HepG2 (cell line): ENCODE data around the gene SLCO3A1.

Experiments
- ELF4 ChIP-seq: sonication (generic); formaldehyde crosslinking; IDR thresholded peaks from 2 replicates; pipeline ENCODE4 v1.5.0; 2020; ENCODE audit warnings: missing genetic modification reagents, mild to moderate bottlenecking, moderate library complexity, borderline replicate concordance
- EZH2 ChIP-seq: conservative IDR thresholded peaks from 2 replicates; pipeline ENCODE4 v1.6.1; 2012; ENCODE audit warnings: mild to moderate bottlenecking, low read depth, low read length, moderate library complexity
- HDAC2 ChIP-seq: sonication (generic); formaldehyde crosslinking; IDR thresholded peaks from 2 replicates; pipeline ENCODE4 v1.4.0; 2020; ENCODE audit warnings: missing genetic modification reagents
- HOXA7 ChIP-seq: sonication (generic); formaldehyde crosslinking; IDR thresholded peaks from 2 replicates; pipeline ENCODE4 v1.8.1; 2022; ENCODE audit warnings: mild to moderate bottlenecking, missing genetic modification reagents, moderate library complexity
- IKZF1 ChIP-seq: fragments of 450-650 bp; IDR thresholded peaks from 2 replicates; pipeline ENCODE4 v1.7.1; 2016
- PCBP2 ChIP-seq: fragments of 200-400 bp; formaldehyde crosslinking; optimal IDR thresholded peaks from 2 replicates; pipeline ENCODE3; 2018; ENCODE audit warnings: low read length, low read depth; ENCODE audit not compliant: poor library complexity, severe bottlenecking
- ZNF235 ChIP-seq: sonication (generic); formaldehyde crosslinking; IDR thresholded peaks from 2 replicates; pipeline ENCODE4 v1.8.1; 2023; ENCODE audit warnings: mild to moderate bottlenecking, missing genetic modification reagents, borderline replicate concordance
- ZNF292 ChIP-seq: sonication (generic); formaldehyde crosslinking; IDR thresholded peaks from 2 replicates; pipeline ENCODE4 v1.8.1; 2022; ENCODE audit warnings: mild to moderate bottlenecking, low read depth, missing genetic modification reagents, borderline replicate concordance
- ZNF333 ChIP-seq: sonication (generic); formaldehyde crosslinking; IDR thresholded peaks from 2 replicates; pipeline ENCODE4 v1.4.0; 2020; ENCODE audit warnings: mild to moderate bottlenecking, missing genetic modification reagents, borderline replicate concordance
- ZNF589 ChIP-seq: sonication (generic); formaldehyde crosslinking; conservative IDR thresholded peaks from 2 replicates; pipeline ENCODE4 v1.8.0; 2022; ENCODE audit warnings: mild to moderate bottlenecking, moderate library complexity, missing genetic modification reagents
- TF ChIP-seq, protein P1 (sequence below): sonication (generic); formaldehyde crosslinking; IDR thresholded peaks from 2 replicates; pipeline ENCODE4 v1.5.0; 2020; ENCODE audit warnings: mild to moderate bottlenecking, missing genetic modification reagents, moderate library complexity

DNA sequence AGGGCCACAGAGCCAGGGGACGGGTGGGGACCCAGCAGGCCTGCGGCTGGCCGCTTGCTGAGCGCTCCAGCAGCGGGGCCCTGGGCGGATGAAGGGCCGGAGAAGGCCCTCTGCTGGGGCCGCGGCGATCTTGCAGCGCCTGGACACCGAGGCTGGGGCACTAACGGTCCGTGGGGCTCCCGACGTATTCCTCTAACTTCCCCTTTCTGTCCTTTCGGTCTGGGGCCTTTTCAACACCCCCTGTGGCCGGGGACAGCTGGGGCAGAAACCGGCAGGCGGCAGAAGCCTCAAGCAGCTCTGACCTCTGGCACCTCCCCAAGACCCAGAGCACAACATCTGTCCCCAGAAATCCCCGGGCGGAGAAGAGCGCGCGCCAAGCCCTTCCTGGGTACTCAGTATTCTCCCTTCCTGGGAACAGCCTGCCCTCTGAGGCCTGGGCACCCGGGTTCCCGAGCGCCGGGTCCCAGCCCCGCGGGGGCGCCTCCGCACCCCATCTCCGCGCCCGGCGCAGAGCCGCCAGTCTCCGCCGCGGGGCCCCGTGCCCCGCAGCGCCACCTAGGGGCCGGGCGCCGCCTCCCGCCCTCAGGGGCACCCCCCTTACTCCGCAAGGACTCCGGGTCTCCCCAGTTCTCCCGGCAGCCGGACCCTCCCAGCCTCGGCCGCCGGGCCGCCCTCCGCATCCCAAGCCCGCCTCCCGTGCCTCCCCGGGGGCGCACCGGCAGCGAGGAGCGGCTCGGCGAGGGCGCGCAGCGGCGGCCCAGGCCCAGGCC lies 582 bp upstream of the SLCO3A1 start:
- TF ChIP-seq ZNF589: no peak
- no peak for TF ChIP-seq PCBP2
- TF ChIP-seq, protein P1, sequence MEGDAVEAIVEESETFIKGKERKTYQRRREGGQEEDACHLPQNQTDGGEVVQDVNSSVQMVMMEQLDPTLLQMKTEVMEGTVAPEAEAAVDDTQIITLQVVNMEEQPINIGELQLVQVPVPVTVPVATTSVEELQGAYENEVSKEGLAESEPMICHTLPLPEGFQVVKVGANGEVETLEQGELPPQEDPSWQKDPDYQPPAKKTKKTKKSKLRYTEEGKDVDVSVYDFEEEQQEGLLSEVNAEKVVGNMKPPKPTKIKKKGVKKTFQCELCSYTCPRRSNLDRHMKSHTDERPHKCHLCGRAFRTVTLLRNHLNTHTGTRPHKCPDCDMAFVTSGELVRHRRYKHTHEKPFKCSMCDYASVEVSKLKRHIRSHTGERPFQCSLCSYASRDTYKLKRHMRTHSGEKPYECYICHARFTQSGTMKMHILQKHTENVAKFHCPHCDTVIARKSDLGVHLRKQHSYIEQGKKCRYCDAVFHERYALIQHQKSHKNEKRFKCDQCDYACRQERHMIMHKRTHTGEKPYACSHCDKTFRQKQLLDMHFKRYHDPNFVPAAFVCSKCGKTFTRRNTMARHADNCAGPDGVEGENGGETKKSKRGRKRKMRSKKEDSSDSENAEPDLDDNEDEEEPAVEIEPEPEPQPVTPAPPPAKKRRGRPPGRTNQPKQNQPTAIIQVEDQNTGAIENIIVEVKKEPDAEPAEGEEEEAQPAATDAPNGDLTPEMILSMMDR (CRISPR knock-in tag): peak; percentile 71
- TF ChIP-seq HDAC2 (CRISPR knock-in tag): no peak
- no peak for TF ChIP-seq ZNF292 (CRISPR knock-in tag)
- no peak for TF ChIP-seq IKZF1
- no peak for TF ChIP-seq EZH2
- no peak for TF ChIP-seq ZNF235
- TF ChIP-seq ELF4 (CRISPR knock-in tag): no peak
- TF ChIP-seq ZNF333 (CRISPR knock-in tag): no peak
- TF ChIP-seq HOXA7 (CRISPR knock-in tag): no peak
